ENCODE data around the gene FRMD7.
"Not testable (repeated sequence)": the region's sequence is repeated elsewhere in the genome, so short reads cannot be mapped to it uniquely, and the experiment has no call there.

Gene FRMD7

GRCh38 chrX:132093239-132093860, 34.5 kb downstream of the FRMD7 start:
- no peak for DNase-seq (ENCODE audit: low spot score)

- peak; percentile 47 for DNase-seq (ENCODE audit: low spot score)
These were observed 35.3 kb downstream of the FRMD7 start for GRCh38 chrX:132092439-132093065.

DNA sequence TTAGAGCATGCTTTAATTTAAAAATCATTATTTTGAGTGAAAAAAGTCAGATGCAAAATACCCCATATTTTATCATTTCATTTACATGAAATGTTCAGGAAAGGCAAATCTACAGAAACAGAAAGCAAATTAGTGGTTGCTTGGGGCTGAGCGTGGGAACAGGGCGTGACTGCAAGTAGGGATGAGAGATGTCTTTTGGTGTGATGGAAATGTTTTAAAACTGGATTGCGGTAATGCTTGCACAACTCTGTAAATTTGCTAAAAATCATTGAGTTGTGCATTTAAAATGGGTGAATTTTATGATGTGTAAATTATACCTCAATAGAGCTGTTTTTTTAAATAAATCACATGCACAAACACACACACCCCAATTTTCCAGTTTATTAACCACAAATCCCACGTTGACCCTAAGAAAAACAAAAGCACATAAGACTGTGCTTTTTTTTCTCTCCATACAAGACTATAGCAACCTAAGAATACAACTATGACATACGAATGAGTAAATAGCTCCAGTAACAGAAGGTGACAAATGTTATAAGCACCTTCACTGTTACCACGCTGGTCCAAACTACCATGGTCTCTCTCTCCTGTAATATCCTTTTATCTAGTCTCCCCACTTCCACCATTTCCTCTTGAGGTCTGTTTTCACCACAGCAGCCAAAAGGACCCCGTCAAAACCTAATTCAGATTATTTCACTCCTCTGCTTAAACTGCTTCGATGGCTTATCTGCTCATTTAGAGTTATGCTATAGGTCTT, 37.2 kb downstream of the FRMD7 start:
- no peak for DNase-seq (ENCODE audit: low spot score)

DNA sequence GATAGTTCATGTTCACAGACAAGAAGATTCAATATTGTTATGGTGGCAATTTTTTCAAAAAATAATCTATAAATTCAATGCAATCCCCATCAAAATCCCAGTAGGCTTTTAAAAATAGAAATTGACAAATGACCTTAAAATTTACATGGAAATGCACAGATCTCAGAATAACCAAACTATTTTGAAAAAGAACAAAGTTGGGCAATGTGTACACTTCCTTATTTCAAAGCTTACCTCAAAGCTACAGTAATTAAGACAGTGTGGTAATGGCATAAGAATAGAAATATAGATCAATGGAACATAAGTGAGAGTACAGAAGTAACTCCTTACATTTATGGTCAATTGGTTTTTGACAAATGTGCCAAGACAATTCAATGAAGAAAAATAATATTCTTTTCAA, 39.0 kb downstream of the FRMD7 start:
- DNase-seq (ENCODE audit: low spot score): no peak

DNA sequence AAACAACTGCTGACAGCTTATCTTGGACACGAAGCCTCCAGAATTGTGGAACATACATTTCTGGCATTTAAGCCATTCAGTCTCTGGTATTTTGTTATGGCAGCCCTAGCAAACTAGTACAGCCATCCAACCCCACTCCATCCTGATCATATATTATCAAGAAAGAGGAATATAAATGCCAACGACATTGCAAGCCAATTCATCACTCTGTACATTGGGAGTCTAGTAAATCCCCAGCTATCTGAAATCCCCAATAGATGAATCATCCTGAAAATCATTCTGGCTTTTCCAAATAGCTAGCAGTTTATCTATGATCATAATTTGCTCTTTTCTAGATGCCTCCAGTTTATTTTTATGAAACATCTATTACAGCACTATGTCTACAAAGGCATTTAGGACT, 41.1 kb downstream of the FRMD7 start:
- DNase-seq (ENCODE audit: low spot score): no peak

DNA sequence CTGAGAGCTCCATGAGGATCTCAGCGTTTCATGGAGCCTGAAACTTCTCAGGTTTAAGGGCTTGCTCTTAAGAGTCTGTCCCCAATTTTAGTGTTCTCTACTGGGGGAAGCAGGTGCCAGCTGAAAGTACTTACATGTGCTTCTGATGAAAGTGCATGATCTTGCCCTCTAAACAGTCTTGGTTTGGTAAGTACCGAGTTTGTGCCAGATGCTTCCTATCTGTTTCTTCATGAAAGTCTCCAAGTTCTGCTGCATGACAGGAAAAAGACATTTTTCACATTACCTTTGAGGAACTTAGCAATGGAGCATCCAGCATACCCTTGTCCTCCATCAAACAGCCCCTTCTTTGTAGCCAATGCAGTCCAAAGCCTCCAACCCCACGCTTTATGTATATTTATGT, 42.0 kb downstream of the FRMD7 start:
- no peak for DNase-seq (ENCODE audit: low spot score)

GRCh38 chrX:132077912-132078311, 49.9 kb downstream of the FRMD7 start:
- DNase-seq (ENCODE audit: low spot score): no peak

DNA sequence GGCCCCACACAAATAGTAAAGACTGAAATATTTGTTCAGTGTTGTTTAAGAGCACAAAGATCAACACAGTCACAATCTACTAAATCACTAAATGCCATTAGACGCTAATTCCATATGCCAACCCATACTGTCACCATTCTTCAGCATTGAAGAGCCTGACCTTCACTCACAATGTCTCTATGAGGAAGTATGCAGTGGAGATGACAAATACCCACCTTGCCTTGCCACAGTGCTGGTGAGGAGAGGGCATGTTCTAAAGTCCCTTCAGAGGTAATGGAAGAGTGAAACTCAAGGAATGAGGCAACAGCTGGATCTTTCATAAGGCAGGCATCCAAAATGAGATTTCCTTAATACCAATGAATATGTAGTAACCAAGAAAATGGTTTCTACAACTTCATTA, 50.4 kb downstream of the FRMD7 start:
- DNase-seq (ENCODE audit: low spot score): no peak

DNA sequence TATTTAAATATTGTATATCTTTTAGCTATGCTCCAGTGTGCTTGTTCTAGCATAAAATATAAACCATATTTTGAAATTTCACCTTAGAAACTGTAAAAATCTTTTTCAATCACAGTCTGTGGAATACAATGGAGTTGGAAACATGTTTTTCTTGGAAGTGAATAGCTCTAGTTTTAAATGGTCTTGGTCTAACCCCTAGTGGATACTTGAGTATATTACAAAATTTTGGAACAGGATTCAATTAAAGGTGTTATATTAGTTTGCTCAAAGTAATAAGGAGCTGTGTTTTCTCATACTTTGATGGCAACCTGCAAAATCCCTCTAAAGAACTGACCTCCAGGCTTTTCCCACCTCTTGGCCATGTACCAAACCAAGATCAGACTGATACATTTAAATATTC, 56.6 kb downstream of the FRMD7 start:
- no peak for DNase-seq (ENCODE audit: low spot score)

DNA sequence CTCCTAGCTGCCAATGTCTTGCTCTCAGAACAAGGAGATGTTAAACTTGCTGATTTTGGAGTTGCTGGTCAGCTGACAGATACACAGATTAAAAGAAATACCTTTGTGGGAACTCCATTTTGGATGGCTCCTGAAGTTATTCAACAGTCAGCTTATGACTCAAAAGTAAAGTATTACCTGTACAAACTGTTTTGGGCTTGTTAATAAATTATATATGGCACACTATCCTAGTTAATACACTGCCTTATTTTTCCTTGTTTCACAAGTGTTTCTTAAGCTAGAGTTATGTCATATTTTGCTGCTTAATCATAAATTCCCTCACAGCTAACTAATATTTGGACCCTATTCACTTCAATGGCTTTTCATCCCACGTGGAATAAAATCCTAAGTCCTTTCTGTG, 59.4 kb downstream of the FRMD7 start:
- no peak for DNase-seq (ENCODE audit: low spot score)

- DNase-seq (ENCODE audit: low spot score): no peak
These were observed 64.0 kb downstream of the FRMD7 start for GRCh38 chrX:132063862-132064261.

- no peak for DNase-seq (ENCODE audit: low spot score)
These were observed 64.5 kb downstream of the FRMD7 start for GRCh38 chrX:132063334-132063733.

DNA sequence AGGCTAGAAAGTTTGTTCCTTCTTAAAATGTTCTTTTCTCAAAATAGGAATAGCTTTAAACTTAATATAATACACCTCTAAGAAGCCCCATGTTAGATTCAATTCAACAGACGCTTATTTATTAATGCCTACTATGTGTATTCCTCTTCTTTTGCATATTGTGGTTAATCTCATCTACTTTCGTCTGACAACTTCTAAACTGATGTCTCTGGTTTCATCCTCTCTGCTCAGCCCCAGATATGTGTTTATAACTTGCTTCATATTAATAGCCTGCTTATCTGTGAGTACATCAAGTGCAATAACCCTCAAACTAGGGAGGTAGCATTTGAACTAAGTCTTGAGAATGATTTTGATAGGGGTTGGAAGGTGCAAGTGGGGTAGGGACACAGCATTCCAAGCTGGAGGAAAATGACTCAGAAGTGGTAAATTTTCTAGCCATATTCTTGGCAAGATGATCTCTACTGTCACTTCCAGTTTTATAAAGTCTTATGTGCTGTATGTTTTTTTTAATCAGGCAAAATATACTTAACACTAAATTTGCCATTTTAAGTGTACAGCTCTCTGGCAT, 67.8 kb downstream of the FRMD7 start:
- no peak for DNase-seq (ENCODE audit: low spot score)

- DNase-seq (ENCODE audit: low spot score): no peak
These were observed 68.8 kb downstream of the FRMD7 start for GRCh38 chrX:132058975-132059374.

DNA sequence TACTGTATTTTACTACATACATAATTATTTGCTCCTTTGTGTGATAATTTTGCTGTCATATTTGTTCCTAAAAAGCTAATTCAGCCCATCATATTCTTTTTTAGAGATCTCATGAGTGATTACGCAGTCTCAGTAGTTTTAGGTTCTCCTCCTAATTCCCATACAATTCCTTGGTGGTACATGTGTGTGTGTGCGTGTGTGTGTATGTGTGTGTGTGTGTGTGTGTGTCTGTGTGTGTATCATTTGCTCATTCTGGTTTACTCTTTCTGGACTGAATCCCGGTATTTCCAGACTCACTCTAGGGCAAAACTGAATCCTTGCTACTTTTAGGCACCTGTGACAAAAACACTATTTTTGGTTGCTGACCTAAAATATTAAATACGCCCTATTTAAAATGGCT, 69.8 kb downstream of the FRMD7 start:
- DNase-seq (ENCODE audit: low spot score): no peak

- DNase-seq (ENCODE audit: low spot score): not testable (repeated sequence)
These were observed 76.0 kb downstream of the FRMD7 start for GRCh38 chrX:132051778-132052177.

GRCh38 chrX:132046533-132046932, 81.3 kb downstream of the FRMD7 start:
- no peak for DNase-seq (ENCODE audit: low spot score)

DNA sequence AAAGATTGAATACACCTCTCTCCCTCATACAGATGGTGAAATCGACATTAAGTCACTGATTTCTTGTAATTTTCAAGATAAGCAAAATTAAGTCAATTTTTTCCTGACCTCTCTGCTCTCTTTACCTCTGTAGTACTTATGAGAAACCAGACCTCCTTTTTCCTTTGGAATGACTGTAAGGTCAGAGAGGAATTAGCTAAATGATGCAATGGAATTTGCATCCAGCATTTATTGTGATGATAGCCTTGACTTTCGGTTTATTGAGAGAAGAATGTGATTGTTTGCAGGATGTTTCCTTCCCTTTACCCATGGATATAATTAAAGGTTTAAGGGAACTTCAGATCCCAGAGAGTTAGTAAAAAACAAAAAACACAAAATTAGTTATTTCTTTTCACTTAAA, 82.4 kb downstream of the FRMD7 start:
- DNase-seq (ENCODE audit: low spot score): no peak

GRCh38 chrX:132044953-132045352, 82.9 kb downstream of the FRMD7 start:
- DNase-seq (ENCODE audit: low spot score): no peak

GRCh38 chrX:132043977-132044376, 83.8 kb downstream of the FRMD7 start:
- DNase-seq (ENCODE audit: low spot score): no peak

- no peak for DNase-seq (ENCODE audit: low spot score)
These were observed 86.8 kb downstream of the FRMD7 start for GRCh38 chrX:132041015-132041414.

- no peak for DNase-seq (ENCODE audit: low spot score)
These were observed 87.8 kb downstream of the FRMD7 start for GRCh38 chrX:132040066-132040465.

GRCh38 chrX:132037479-132037993, 90.3 kb downstream of the FRMD7 start:
- no peak for DNase-seq (ENCODE audit: low spot score)
